Measurements from ENCODE around the gene OR2C3. TPM values are rescaled to one million over a fixed set of nuclear protein-coding genes. Genes with fewer than 3 reads are reported as not detected.
"Not testable (repeated sequence)": the region's sequence is repeated elsewhere in the genome, so short reads cannot be mapped to it uniquely, and the experiment has no call there.

OR2C3 gene
- total RNA-seq, 1 donor: not detected

GRCh38 chr1:247494767-247495166 is 41.5 kb downstream of the OR2C3 start:
- TF ChIP-seq CTCF (IDR thresholded peaks at IDR 0.05; ENCODE audit: insufficient read depth, low read length): no peak
- no peak for DNase-seq (ENCODE audit: low read depth)
- H3K4me3 ChIP-seq (ENCODE audit: low read depth, low read length): no peak overlapping the region

- no peak for TF ChIP-seq CTCF (IDR thresholded peaks at IDR 0.05; ENCODE audit: insufficient read depth, low read length)
Measured at GRCh38 chr1:247493106-247493505, 43.1 kb downstream of the OR2C3 start.

GRCh38 chr1:247491328-247491727 is 44.9 kb downstream of the OR2C3 start:
- no peak overlapping the region for H3K4me3 ChIP-seq (ENCODE audit: low read depth, low read length)
- no peak for DNase-seq (ENCODE audit: low read depth)
- TF ChIP-seq CTCF (IDR thresholded peaks at IDR 0.05; ENCODE audit: insufficient read depth, low read length): no peak

More at GRCh38 chr1:247493106-247493505, 43.1 kb downstream of the OR2C3 start:
- no peak overlapping the region for H3K4me3 ChIP-seq (ENCODE audit: low read depth, low read length)
- DNase-seq (ENCODE audit: low read depth): no peak

GRCh38 chr1:247487057-247487456 is 49.2 kb downstream of the OR2C3 start:
- DNase-seq (ENCODE audit: low read depth): peak; percentile 50
- H3K4me3 ChIP-seq (ENCODE audit: low read depth, low read length): no peak overlapping the region
- peak; percentile 38 for TF ChIP-seq CTCF (IDR thresholded peaks at IDR 0.05; ENCODE audit: insufficient read depth, low read length)

- no peak for DNase-seq (ENCODE audit: low read depth)
- no peak for TF ChIP-seq CTCF (IDR thresholded peaks at IDR 0.05; ENCODE audit: insufficient read depth, low read length)
- H3K4me3 ChIP-seq (ENCODE audit: low read depth, low read length): no peak overlapping the region
Measured at GRCh38 chr1:247482747-247483146, 53.5 kb downstream of the OR2C3 start.

GRCh38 chr1:247476328-247477058 is 59.7 kb downstream of the OR2C3 start:
- DNase-seq (ENCODE audit: low read depth): not testable (repeated sequence)

GRCh38 chr1:247475793-247476192 is 60.4 kb downstream of the OR2C3 start:
- TF ChIP-seq CTCF (IDR thresholded peaks at IDR 0.05; ENCODE audit: insufficient read depth, low read length): no peak
- no peak for DNase-seq (ENCODE audit: low read depth)
- H3K4me3 ChIP-seq (ENCODE audit: low read depth, low read length): no peak overlapping the region

More at GRCh38 chr1:247476328-247477058, 59.7 kb downstream of the OR2C3 start:
- not testable (repeated sequence) for H3K4me3 ChIP-seq (ENCODE audit: low read depth, low read length)

Other genes with a start within 250 kb of the OR2C3 start
- 21.3 and 60.7 TPM in 2 replicates for gene ZNF496, start 204.6 kb downstream of the OR2C3 start, total RNA-seq (ENCODE audit: low replicate concordance)
- under 0.01 TPM in 1 of 2 replicates, not detected in the other for gene NLRP3, start 120.3 kb downstream of the OR2C3 start, total RNA-seq (ENCODE audit: low replicate concordance)
- not detected in 2 replicates for gene OR2B11, start 78.3 kb downstream of the OR2C3 start, total RNA-seq (ENCODE audit: low replicate concordance)
- not detected in 2 replicates for gene GCSAML, start 12.7 kb upstream of the OR2C3 start, total RNA-seq (ENCODE audit: low replicate concordance)
- gene OR2G2, start 51.9 kb upstream of the OR2C3 start, total RNA-seq (ENCODE audit: low replicate concordance): not detected in 2 replicates
- not detected in 2 replicates for gene OR2G3, start 69.1 kb upstream of the OR2C3 start, total RNA-seq (ENCODE audit: low replicate concordance)
- not detected in 2 replicates for gene OR13G1, start 143.3 kb upstream of the OR2C3 start, total RNA-seq (ENCODE audit: low replicate concordance)
- not detected in 2 replicates for gene OR6F1, start 180.2 kb upstream of the OR2C3 start, total RNA-seq (ENCODE audit: low replicate concordance)
- not detected in 2 replicates for gene OR14K1, start 202.2 kb upstream of the OR2C3 start, total RNA-seq (ENCODE audit: low replicate concordance)
- not detected in 2 replicates for gene OR14A2, start 211.7 kb upstream of the OR2C3 start, total RNA-seq (ENCODE audit: low replicate concordance)
- gene OR1C1, start 224.1 kb upstream of the OR2C3 start, total RNA-seq (ENCODE audit: low replicate concordance): not detected in 2 replicates

All from fibroblast of the aortic adventitia (primary cell).